Endothelial cell of umbilical vein (primary cell): ENCODE measurements around the gene BMPR1A. TPM values are rescaled to one million over a fixed set of nuclear protein-coding genes. Genes with fewer than 3 reads are reported as not detected.

ENCODE experiments used
- BruUV-seq: library from RNA; stranded (reverse); fragments of 400-500 nt; replicated peaks from 2 replicates; lab custom pipeline; 2021; lab: Mats Ljungman, UMichigan
- CTCF ChIA-PET: fragments of 300-600, 350-600 bp; sonication (Branson Sonifier 250); formaldehyde crosslinking; loops from one replicate; lab custom pipeline; 2021; ENCODE audit warnings: antibody characterized with exemption, inconsistent platforms; lab: Charles Lee
- POLR2A ChIA-PET: fragments of 300-600, 350-600 bp; sonication (Branson Sonifier 250); formaldehyde crosslinking; loops from one replicate; lab custom pipeline; 2021; ENCODE audit warnings: antibody characterized with exemption, inconsistent platforms; lab: Charles Lee
- DNase-seq: peaks from one replicate; pipeline ENCODE4 v3.0.0-alpha.2; 2011; ENCODE audit warnings: low read depth, low spot score
- FAIRE-seq: peaks from 2 replicates; lab custom pipeline; 2011; peaks lifted over from hg19 to GRCh38; lab: Jason Lieb, UNC
- H2AFZ ChIP-seq: 2 replicates; pipeline ENCODE4 v1.6.0; 2012; ENCODE audit warnings: low read depth, low read length, control low read depth, inconsistent platforms
- H3K27ac ChIP-seq: 2 replicates; pipeline ENCODE4 v1.5.1; 2011; ENCODE audit warnings: low read depth, mild to moderate bottlenecking, control low read depth, low read length, moderate library complexity; ENCODE audit not compliant: insufficient read depth
- H3K27me3 ChIP-seq, 2 experiments: 2 replicates each; pipeline versions ENCODE4 v1.6.0 to v1.6.1; 2011; ENCODE audit warnings: low read length in 2 of 2, mixed read lengths in 1 of 2; ENCODE audit not compliant: control insufficient read depth in 2 of 2, insufficient read depth in 2 of 2
- H3K36me3 ChIP-seq, 2 experiments: 2 replicates in 1 of 2; 3 replicates in 1 of 2; pipeline ENCODE4 v1.5.1; 2011; ENCODE audit warnings: low read length in 2 of 2, mild to moderate bottlenecking in 1 of 2, moderate library complexity in 1 of 2; ENCODE audit not compliant: control insufficient read depth in 2 of 2, insufficient read depth in 2 of 2; ENCODE audit errors: extremely low read depth in 1 of 2
- H3K4me1 ChIP-seq: 3 replicates; pipeline ENCODE4 v1.5.1; 2011; ENCODE audit warnings: mild to moderate bottlenecking, low read length; ENCODE audit not compliant: control insufficient read depth, insufficient read depth; ENCODE audit errors: extremely low read depth
- H3K4me2 ChIP-seq: 2 replicates; pipeline ENCODE4 v1.6.1; 2011; ENCODE audit warnings: low read length, control low read depth, mixed read lengths; ENCODE audit not compliant: insufficient read depth
- H3K4me3 ChIP-seq, 3 experiments: fragments of 200-600 bp in 1 of 3; sonication (generic), shearing (Covaris generic) in 1 of 3; replicated peaks in 1 of 3; 2 replicates each; pipeline ENCODE4 v1.5.1; 2011 to 2016; ENCODE audit warnings: control low read depth in 3 of 3, low read length in 3 of 3, mild to moderate bottlenecking in 2 of 3, inconsistent platforms in 1 of 3, low read depth in 1 of 3, moderate library complexity in 1 of 3; ENCODE audit not compliant: insufficient read depth in 1 of 3
- H3K79me2 ChIP-seq: 2 replicates; pipeline ENCODE4 v1.6.0; 2012; ENCODE audit warnings: low read length, inconsistent platforms; ENCODE audit not compliant: control insufficient read depth, insufficient read depth
- H3K9ac ChIP-seq: replicated peaks from 2 replicates; pipeline ENCODE3; 2011; ENCODE audit warnings: low read length, control low read depth; ENCODE audit not compliant: insufficient read depth; ENCODE audit errors: extremely low read depth
- H3K9me1 ChIP-seq: replicated peaks from 3 replicates; pipeline ENCODE4 v1.6.0; 2011; ENCODE audit warnings: mild to moderate bottlenecking, low read length; ENCODE audit not compliant: control insufficient read depth, insufficient read depth; ENCODE audit errors: extremely low read depth
- H3K9me3 ChIP-seq: replicated peaks from 2 replicates; pipeline ENCODE4 v1.5.1; 2012; ENCODE audit warnings: low read length, inconsistent platforms; ENCODE audit not compliant: control insufficient read depth, insufficient read depth
- H4K20me1 ChIP-seq: replicated peaks from 2 replicates; pipeline ENCODE3; 2011; ENCODE audit warnings: mild to moderate bottlenecking, low read length; ENCODE audit not compliant: control insufficient read depth, insufficient read depth; ENCODE audit errors: extremely low read depth
- EZH2 ChIP-seq: IDR thresholded peaks from 2 replicates; pipeline ENCODE4 v1.6.1; 2012; ENCODE audit warnings: borderline replicate concordance, low read depth, mild to moderate bottlenecking, moderate library complexity, low read length, inconsistent platforms; ENCODE audit not compliant: severe bottlenecking
- FOS ChIP-seq: IDR thresholded peaks from 2 replicates; pipeline ENCODE4 v1.6.1; 2011; ENCODE audit warnings: mild to moderate bottlenecking, low read length, moderate library complexity, borderline replicate concordance; ENCODE audit not compliant: insufficient read depth
- GATA2 ChIP-seq: IDR thresholded peaks from 2 replicates; pipeline ENCODE4 v1.7.0; 2011; ENCODE audit warnings: low read depth, mild to moderate bottlenecking, moderate library complexity, mixed read lengths, low read length; ENCODE audit not compliant: insufficient read length, insufficient read depth
- MYC ChIP-seq: IDR thresholded peaks from one replicate; pipeline ENCODE4 v1.6.1; 2011; ENCODE audit warnings: mild to moderate bottlenecking, low read depth, low read length
- POLR2A ChIP-seq: IDR thresholded peaks from 2 replicates; pipeline ENCODE4 v1.6.1; 2012; ENCODE audit warnings: low read depth, mild to moderate bottlenecking, control low read depth, low read length
- POLR2AphosphoS5 ChIP-seq: IDR thresholded peaks from 2 replicates; pipeline ENCODE4 v1.6.1; 2012; ENCODE audit warnings: low read depth, mild to moderate bottlenecking, control low read depth, low read length, moderate library complexity; ENCODE audit not compliant: insufficient read depth
- dilution Hi-C: fragments of 300-500 bp; cut with MboI; formaldehyde crosslinking; loops from one replicate; pipeline ENCODE4 v1.15.0; 2019; ENCODE audit warnings: low sequenced_read_pairs; ENCODE audit not compliant: extremely low pct_ligation_motif_present
- intact Hi-C: fragments of 100-400 bp; cut with micrococcal nuclease; formaldehyde crosslinking; loops from one replicate; pipeline ENCODE4 v1.10.0; 2022
- polyA plus RNA-seq, 4 experiments: library from polyadenylated mRNA; depleted of rRNA in 3 of 4; stranded (reverse) in 3 of 4; unstranded in 1 of 4; fragments of >200 nt; gene quantifications; 2 replicates each; pipeline versions ENCODE4 v1.2.1 to v1.2.3, GENCODE V29; 2011 to 2012; ENCODE audit warnings: missing spikeins in 1 of 4
- total RNA-seq: library from RNA; stranded (reverse); gene quantifications from 2 replicates; pipeline ENCODE4 v1.2.3, GENCODE V29; 2021
- TF ChIP-seq, protein P1 (sequence below), 2 donors: IDR thresholded peaks; 1 replicate in 1 of 2; 2 replicates in 1 of 2; pipeline ENCODE4 v1.5.1; 2011; ENCODE audit warnings: low read length in 2 of 2, mild to moderate bottlenecking in 2 of 2, moderate library complexity in 2 of 2, control low read depth in 1 of 2, inconsistent platforms in 1 of 2, low read depth in 1 of 2; ENCODE audit not compliant: insufficient read depth in 1 of 2; ENCODE audit errors: extremely low read depth in 1 of 2
- TF ChIP-seq, protein P2 (sequence below): IDR thresholded peaks from 2 replicates; pipeline ENCODE4 v1.6.1; 2011; ENCODE audit not compliant: insufficient read depth, insufficient read length

BMPR1A gene
- total and polyA plus RNA-seq, 2 donors (not counting 3 experiments of a cell fraction or from before 2014, with no cell fraction given) = not detected

DNA sequence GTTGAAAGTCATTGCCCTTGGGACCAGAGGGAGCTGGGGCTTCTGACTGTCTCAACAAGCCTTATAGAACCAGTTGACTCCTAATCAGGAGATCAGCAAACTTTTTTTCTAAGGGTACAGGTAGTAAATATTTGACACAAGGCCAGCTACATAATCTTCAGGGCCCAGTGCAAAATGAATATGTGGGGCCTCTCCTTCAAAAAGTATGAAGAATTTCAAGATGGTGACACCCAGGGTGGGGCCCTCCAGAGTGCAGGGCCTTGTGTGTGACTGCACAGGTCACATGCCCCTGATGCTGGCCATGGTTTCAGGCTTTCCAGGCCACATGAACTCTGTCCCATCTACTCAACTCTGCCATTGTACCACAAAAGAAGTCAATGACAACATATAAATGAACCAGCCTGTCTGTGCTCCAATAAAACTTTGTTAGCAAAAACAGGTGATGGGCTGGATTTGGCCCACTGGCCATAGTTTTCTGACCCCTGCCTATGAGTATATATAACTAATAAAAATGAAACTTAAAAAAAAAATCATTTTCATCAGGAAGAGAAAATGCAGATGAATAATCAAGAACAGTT, 194.9 kb downstream of the BMPR1A start:
- Histone ChIP-seq H3K36me3 (peaks cover 0 to 6% of the 10 kb centered on the region in 2 experiments), H3K4me2 (no peak overlapping the region), H4K20me1 (no peaks in the 10 kb centered on the region), H3K27ac (no peak overlapping the region), H3K27me3 (no peaks in the 10 kb centered on the region), H3K4me3 (no peak overlapping the region), H3K9me3 (no peaks in the 10 kb centered on the region), H3K79me2 (peaks cover 88% of the 10 kb centered on the region), H2AFZ (no peak overlapping the region), H3K9ac (no peak overlapping the region), H3K9me1 (no peaks in the 10 kb centered on the region), H3K4me1 (peaks cover 28% of the 10 kb centered on the region)
- dilution Hi-C loops (no loop called here), intact Hi-C loops (loop anchor here (10.0 kb wide), 1 partner anchor 1934 kb away; the partner anchor contains the start of gene STAMBPL1)
- ChIA-PET POLR2A (no interaction called here), CTCF (interaction anchor here (1.7 to 2.4 kb wide), 2 partner anchors 9 to 15 kb away, joined by 6 to 7 read pairs; no protein-coding TSS in a partner anchor)
- FAIRE-seq (no peak), DNase-seq (no peak)
- TF ChIP-seq MYC (no peak), POLR2AphosphoS5 (no peak), FOS (no peak), POLR2A (peak; percentile 19), GATA2 (no peak), EZH2 (no peak)
- TF ChIP-seq, protein P1, sequence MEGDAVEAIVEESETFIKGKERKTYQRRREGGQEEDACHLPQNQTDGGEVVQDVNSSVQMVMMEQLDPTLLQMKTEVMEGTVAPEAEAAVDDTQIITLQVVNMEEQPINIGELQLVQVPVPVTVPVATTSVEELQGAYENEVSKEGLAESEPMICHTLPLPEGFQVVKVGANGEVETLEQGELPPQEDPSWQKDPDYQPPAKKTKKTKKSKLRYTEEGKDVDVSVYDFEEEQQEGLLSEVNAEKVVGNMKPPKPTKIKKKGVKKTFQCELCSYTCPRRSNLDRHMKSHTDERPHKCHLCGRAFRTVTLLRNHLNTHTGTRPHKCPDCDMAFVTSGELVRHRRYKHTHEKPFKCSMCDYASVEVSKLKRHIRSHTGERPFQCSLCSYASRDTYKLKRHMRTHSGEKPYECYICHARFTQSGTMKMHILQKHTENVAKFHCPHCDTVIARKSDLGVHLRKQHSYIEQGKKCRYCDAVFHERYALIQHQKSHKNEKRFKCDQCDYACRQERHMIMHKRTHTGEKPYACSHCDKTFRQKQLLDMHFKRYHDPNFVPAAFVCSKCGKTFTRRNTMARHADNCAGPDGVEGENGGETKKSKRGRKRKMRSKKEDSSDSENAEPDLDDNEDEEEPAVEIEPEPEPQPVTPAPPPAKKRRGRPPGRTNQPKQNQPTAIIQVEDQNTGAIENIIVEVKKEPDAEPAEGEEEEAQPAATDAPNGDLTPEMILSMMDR (IDR thresholded peaks at IDR 0.05; ENCODE audit: extremely low read depth in 1 of 2, insufficient read depth in 1 of 2, low read depth in 1 of 2, low read length in 2 of 2) = no peak
- TF ChIP-seq, protein P2, sequence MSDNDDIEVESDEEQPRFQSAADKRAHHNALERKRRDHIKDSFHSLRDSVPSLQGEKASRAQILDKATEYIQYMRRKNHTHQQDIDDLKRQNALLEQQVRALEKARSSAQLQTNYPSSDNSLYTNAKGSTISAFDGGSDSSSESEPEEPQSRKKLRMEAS = no peak
- BruUV-seq = no TSS peak
